HCT116 (cell line): Measurements from ENCODE around the gene SHC2. TPM values are rescaled to one million over a fixed set of nuclear protein-coding genes. Genes with fewer than 3 reads are reported as not detected.
"Not testable (repeated sequence)": the region's sequence is repeated elsewhere in the genome, so short reads cannot be mapped to it uniquely, and the experiment has no call there.

Source experiments
- ATAC-seq: fragments of 200-7000 bp; cut with Tn5 transposase; 2 replicates; pipeline ENCODE4 v1.9.1; 2020; ENCODE audit warnings: mild to moderate bottlenecking, moderate library complexity
- BruUV-seq: library from RNA; stranded (reverse); fragments of 400-500 nt; replicated peaks from 2 replicates; lab custom pipeline; 2021; lab: Mats Ljungman, UMichigan
- CTCF ChIA-PET: fragments of 300-600 bp; sonication (Branson Sonifier 250); formaldehyde crosslinking; loops from one replicate; lab custom pipeline; 2021; ENCODE audit warnings: antibody characterized with exemption; lab: Charles Lee
- POLR2A ChIA-PET: fragments of 300-600, 350-600 bp; sonication (Branson Sonifier 250); formaldehyde crosslinking; loops from one replicate; lab custom pipeline; 2021; ENCODE audit warnings: antibody characterized with exemption; lab: Charles Lee
- RAD21 ChIA-PET, 2 experiments: fragments of 300-600 bp; sonication (Branson Sonifier 250); formaldehyde crosslinking; loops; one replicate each; lab custom pipeline; 2023; ENCODE audit warnings: low total read pairs in 2 of 2; ENCODE audit not compliant: uncharacterized antibody in 2 of 2, unreplicated experiment in 2 of 2, low non-redundant PET in 1 of 2; lab: Charles Lee
- DNase-seq: peaks from one replicate; pipeline ENCODE4 v3.0.0-alpha.2; 2010; ENCODE audit warnings: low read depth, low spot score
- H2AFZ ChIP-seq: fragments of 200-600 bp; shearing (Covaris generic), sonication (generic); 2 replicates; pipeline ENCODE4 v1.6.1; 2017; ENCODE audit warnings: low read depth, mixed run types, mixed read lengths, antibody characterized with exemption, low read length; ENCODE audit not compliant: poor library complexity, severe bottlenecking
- H3K27ac ChIP-seq: 2 replicates; pipeline ENCODE4 v1.5.1; 2012; ENCODE audit warnings: low read depth, low read length
- H3K27me3 ChIP-seq: fragments of 200-600 bp; sonication (generic); 2 replicates; pipeline ENCODE4 v1.6.1; 2016; ENCODE audit warnings: mixed run types, low read length, mixed read lengths; ENCODE audit not compliant: insufficient read depth
- H3K36me3 ChIP-seq, 2 experiments: fragments of 200-500 bp in 1 of 2; fragments of 200-600 bp in 1 of 2; sonication (Bioruptor generic) in 1 of 2; sonication (generic) in 1 of 2; 2 replicates each; pipeline versions ENCODE4 v1.5.1 to v1.6.1; 2014 to 2016; ENCODE audit warnings: low read length in 2 of 2, inconsistent platforms in 1 of 2, mixed read lengths in 1 of 2, mixed run types in 1 of 2; ENCODE audit not compliant: insufficient read depth in 2 of 2, control insufficient read depth in 1 of 2
- H3K4me1 ChIP-seq, 2 experiments: fragments of 200-600 bp in 1 of 2; sonication (generic) in 1 of 2; 2 replicates each; pipeline versions ENCODE4 v1.5.1 to v1.6.1; 2012 to 2017; ENCODE audit warnings: low read length in 2 of 2, inconsistent platforms in 1 of 2, mild to moderate bottlenecking in 1 of 2, mixed read lengths in 1 of 2, mixed run types in 1 of 2, moderate library complexity in 1 of 2; ENCODE audit not compliant: insufficient read depth in 2 of 2, control insufficient read depth in 1 of 2
- H3K4me2 ChIP-seq: fragments of 200-600 bp; sonication (generic); 2 replicates; pipeline ENCODE4 v1.6.1; 2017; ENCODE audit warnings: mixed run types, low read length, mixed read lengths
- H3K4me3 ChIP-seq, 2 experiments: fragments of 200-600 bp in 1 of 2; sonication (generic) in 1 of 2; replicated peaks in 1 of 2; 2 replicates each; pipeline ENCODE4 v1.5.1; 2011 to 2016; ENCODE audit warnings: low read length in 2 of 2, control low read depth in 1 of 2, low read depth in 1 of 2, mild to moderate bottlenecking in 1 of 2, mixed read lengths in 1 of 2, mixed run types in 1 of 2
- H3K79me2 ChIP-seq: fragments of 200-600 bp; sonication (generic); 2 replicates; pipeline ENCODE4 v1.6.1; 2017; ENCODE audit warnings: mild to moderate bottlenecking, mixed run types, low read length, moderate library complexity, mixed read lengths; ENCODE audit not compliant: insufficient read depth
- H3K9ac ChIP-seq: fragments of 200-600 bp; sonication (generic); 2 replicates; pipeline ENCODE4 v1.6.1; 2016; ENCODE audit warnings: low read length, mixed read lengths
- H3K9me2 ChIP-seq: fragments of 200-600 bp; sonication (generic), shearing (Covaris generic); 2 replicates; pipeline ENCODE4 v1.6.1; 2017; ENCODE audit warnings: mixed run types, mild to moderate bottlenecking, moderate library complexity; ENCODE audit not compliant: insufficient read depth
- H3K9me3 ChIP-seq, 2 experiments: fragments of 200-500 bp in 1 of 2; fragments of 200-600 bp in 1 of 2; sonication (Bioruptor generic) in 1 of 2; sonication (generic) in 1 of 2; 2 replicates each; pipeline ENCODE4 v1.6.1; 2014 to 2017; ENCODE audit warnings: low read length in 2 of 2, mixed read lengths in 2 of 2, inconsistent platforms in 1 of 2, low read depth in 1 of 2, mild to moderate bottlenecking in 1 of 2, mixed run types in 1 of 2, moderate library complexity in 1 of 2; ENCODE audit not compliant: control insufficient read depth in 1 of 2, insufficient read depth in 1 of 2
- H4K20me1 ChIP-seq: fragments of 200-600 bp; sonication (generic), shearing (Covaris generic); 2 replicates; pipeline ENCODE4 v1.6.1; 2017; ENCODE audit warnings: mixed run types, mild to moderate bottlenecking, moderate library complexity; ENCODE audit not compliant: insufficient read depth
- ELF1 ChIP-seq: IDR thresholded peaks from 2 replicates; pipeline ENCODE4 v1.6.1; 2012; ENCODE audit warnings: low read depth, borderline replicate concordance
- EZH2 ChIP-seq: fragments of 200-600 bp; sonication (generic); IDR thresholded peaks from 2 replicates; pipeline ENCODE4 v1.6.1; 2017; ENCODE audit warnings: antibody characterized with exemption, mixed run types
- FOSL1 ChIP-seq: IDR thresholded peaks from 2 replicates; pipeline ENCODE4 v1.6.1; 2012; ENCODE audit warnings: low read depth
- POLR2AphosphoS5 ChIP-seq: IDR thresholded peaks from 2 replicates; pipeline ENCODE4 v1.6.1; 2011; ENCODE audit warnings: mild to moderate bottlenecking, low read depth, low read length, moderate library complexity
- SIN3A ChIP-seq: IDR thresholded peaks from 2 replicates; pipeline ENCODE4 v1.6.1; 2012; ENCODE audit warnings: low read depth
- SP1 ChIP-seq: IDR thresholded peaks from 2 replicates; pipeline ENCODE4 v1.6.1; 2012; ENCODE audit warnings: low read depth
- SRF ChIP-seq: IDR thresholded peaks from 2 replicates; pipeline ENCODE4 v1.6.1; 2012; ENCODE audit warnings: low read depth
- TCF7L2 ChIP-seq: IDR thresholded peaks from 2 replicates; pipeline ENCODE4 v1.7.0; 2011; ENCODE audit warnings: borderline replicate concordance, inconsistent platforms; ENCODE audit not compliant: insufficient read depth, insufficient read length; ENCODE audit errors: extremely low read depth
- YY1 ChIP-seq: IDR thresholded peaks from 2 replicates; pipeline ENCODE4 v1.6.1; 2011; ENCODE audit warnings: low read length, low read depth, moderate library complexity, mild to moderate bottlenecking; ENCODE audit not compliant: insufficient replicate concordance; ENCODE audit errors: extremely low read depth
- intact Hi-C: fragments of 100-400 bp; cut with micrococcal nuclease; formaldehyde crosslinking; loops from 2 replicates; pipeline ENCODE4 v1.10.0; 2022
- total RNA-seq: library from RNA; stranded (reverse); gene quantifications from one replicate; pipeline ENCODE4 v1.2.1, GENCODE V29; 2021; ENCODE audit not compliant: unreplicated experiment
- TF ChIP-seq, protein P1 (sequence below): IDR thresholded peaks from 2 replicates; pipeline ENCODE4 v1.6.1; 2012

SHC2 gene
- total RNA-seq, 1 experiment from 2014 or later = 2.5 TPM

DNA sequence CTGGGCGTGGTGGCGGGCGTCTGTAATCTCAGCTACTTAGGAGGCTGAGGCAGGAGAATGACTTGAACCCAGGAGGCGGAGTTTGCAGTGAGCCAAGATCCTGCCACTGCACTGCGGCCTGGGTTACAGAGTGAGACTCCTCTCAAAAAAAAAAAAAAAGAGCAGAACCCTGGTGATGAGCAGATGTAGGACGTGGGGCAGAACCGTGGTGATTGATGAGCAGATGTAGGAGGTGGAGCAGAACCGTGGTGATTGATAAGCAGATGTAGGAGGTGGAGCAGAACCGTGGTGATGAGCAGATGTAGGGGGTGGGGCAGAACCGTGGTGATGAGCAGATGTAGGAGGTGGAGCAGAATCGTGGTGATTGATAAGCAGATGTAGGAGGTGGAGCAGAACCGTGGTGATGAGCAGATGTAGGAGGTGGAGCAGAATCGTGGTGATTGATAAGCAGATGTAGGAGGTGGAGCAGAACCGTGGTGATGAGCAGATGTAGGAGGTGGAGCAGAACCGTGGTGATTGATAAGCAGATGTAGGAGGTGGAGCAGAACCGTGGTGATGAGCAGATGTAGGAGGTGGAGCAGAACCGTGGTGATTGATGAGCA, 80.1 kb downstream of the SHC2 start:
- H4K20me1 ChIP-seq, H3K27ac ChIP-seq, H3K4me3 ChIP-seq, H3K9me2 ChIP-seq, H3K9me3 ChIP-seq, H3K79me2 ChIP-seq, H3K36me3 ChIP-seq, ATAC-seq, H3K27me3 ChIP-seq, H3K4me1 ChIP-seq, RAD21 ChIA-PET, POLR2A ChIA-PET, DNase-seq, H3K9ac ChIP-seq, H2AFZ ChIP-seq, BruUV-seq, H3K4me2 ChIP-seq: not testable (repeated sequence)
- intact Hi-C loops = loop anchor here (10.0 kb wide), 1 partner anchor 124 kb away; the partner anchor contains the start of gene TPGS1
- CTCF ChIA-PET = interaction anchor here (0.8 kb wide), 1 partner anchor 145 kb away, joined by 4 read pairs; no protein-coding TSS in a partner anchor

DNA sequence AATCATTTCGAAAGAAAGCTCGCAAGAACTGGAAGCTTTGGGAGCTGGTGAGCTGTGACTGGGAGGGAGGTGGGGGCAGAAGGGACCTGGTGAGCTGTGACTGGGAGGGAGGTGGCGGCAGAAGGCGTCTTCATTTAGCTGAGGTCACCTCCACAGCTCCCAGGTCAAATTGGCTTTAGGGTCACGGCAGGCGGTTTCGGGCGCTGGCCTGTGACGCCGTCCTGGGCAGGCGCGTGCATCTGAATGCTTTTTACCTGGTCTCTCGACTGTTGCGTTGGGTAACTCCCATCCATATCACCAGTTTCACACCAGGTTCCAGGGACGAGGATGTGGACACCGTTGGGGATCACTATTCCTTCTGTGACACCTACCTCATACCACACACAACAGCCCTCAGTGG, 81.0 kb downstream of the SHC2 start:
- intact Hi-C loops = loop anchor here (10.0 kb wide), 1 partner anchor 125 kb away; the partner anchor contains the start of gene TPGS1
- Histone ChIP-seq H3K27ac (no peak overlapping the region), H3K27me3 (no peaks in the 10 kb centered on the region), H3K4me2 (no peak overlapping the region)
- RAD21 ChIA-PET = no interaction called here
- CTCF ChIA-PET = no interaction called here
- TF ChIP-seq FOSL1 = no peak
- TF ChIP-seq, protein P1, sequence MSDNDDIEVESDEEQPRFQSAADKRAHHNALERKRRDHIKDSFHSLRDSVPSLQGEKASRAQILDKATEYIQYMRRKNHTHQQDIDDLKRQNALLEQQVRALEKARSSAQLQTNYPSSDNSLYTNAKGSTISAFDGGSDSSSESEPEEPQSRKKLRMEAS = no peak
- no peak for TF ChIP-seq SP1
- no peak for TF ChIP-seq ELF1
- TF ChIP-seq POLR2AphosphoS5 = no peak
- TF ChIP-seq TCF7L2 = no peak
- no peak for TF ChIP-seq YY1
- TF ChIP-seq SRF = no peak
- TF ChIP-seq SIN3A = no peak
- TF ChIP-seq EZH2 = no peak
- TF ChIP-seq, all 23 proteins: peak for 0
- H2AFZ ChIP-seq = no peak overlapping the region
- H3K9me3 ChIP-seq = no peaks in the 10 kb centered on the region
- no peak overlapping the region for H3K9ac ChIP-seq
- H3K4me3 ChIP-seq = no peak overlapping the region
- ATAC-seq (no peak), DNase-seq (no peak)
- no TSS peak for BruUV-seq
- no peaks in the 10 kb centered on the region for H3K9me2 ChIP-seq
- POLR2A ChIA-PET = no interaction called here
- H4K20me1 ChIP-seq = no peaks in the 10 kb centered on the region
- H3K36me3 ChIP-seq = no peaks in the 10 kb centered on the region
- no peaks in the 10 kb centered on the region for H3K79me2 ChIP-seq
- no peaks in the 10 kb centered on the region for H3K4me1 ChIP-seq
